K562 (cell line): ENCODE data around the gene DRAXIN. TPM values are rescaled to one million over a fixed set of nuclear protein-coding genes. Genes with fewer than 3 reads are reported as not detected.

Source experiments
- ARID2 ChIP-seq: fragments of 450-650 bp; IDR thresholded peaks from 2 replicates; pipeline ENCODE4 v1.6.1; 2017; ENCODE audit warnings: antibody characterized with exemption, mild to moderate bottlenecking
- DDX20 ChIP-seq: fragments of 450-650 bp; IDR thresholded peaks from 2 replicates; pipeline ENCODE4 v1.6.1; 2016; ENCODE audit warnings: missing genetic modification characterization, low read depth, mild to moderate bottlenecking, missing compliant biosample characterization, moderate library complexity
- DMBX1 ChIP-seq: fragments of 250-450 bp; sonication (Bioruptor Pico); IDR thresholded peaks from 2 replicates; pipeline ENCODE4 v1.8.0; 2022; ENCODE audit warnings: inconsistent platforms, mild to moderate bottlenecking, moderate library complexity, borderline replicate concordance
- HNRNPK ChIP-seq: fragments of 200-400 bp; formaldehyde crosslinking; IDR thresholded peaks from one replicate; pipeline ENCODE4 v1.6.1; 2018; ENCODE audit warnings: mild to moderate bottlenecking, low read depth, low read length; ENCODE audit not compliant: poor library complexity, severe bottlenecking
- MEF2D ChIP-seq: conservative IDR thresholded peaks from 2 replicates; pipeline ENCODE4 v1.6.1; 2016; ENCODE audit warnings: low read depth, missing genetic modification characterization, missing compliant biosample characterization
- RBM17 ChIP-seq: fragments of 200-400 bp; formaldehyde crosslinking; IDR thresholded peaks from 2 replicates; pipeline ENCODE4 v1.6.1; 2017; ENCODE audit warnings: low read depth, mild to moderate bottlenecking, low read length, borderline replicate concordance
- SETDB1 ChIP-seq: IDR thresholded peaks from one replicate; pipeline ENCODE4 v1.6.1; 2012; ENCODE audit warnings: low read length, control low read depth, inconsistent platforms
- SMARCA4 ChIP-seq: fragments of 450-650 bp; IDR thresholded peaks from 2 replicates; pipeline ENCODE4 v1.6.1; 2016
- polyA plus RNA-seq, 8 experiments: library from polyadenylated mRNA; depleted of rRNA in 4 of 8; stranded (reverse) in 5 of 8; unstranded in 3 of 8; fragments of >200 nt; fragmentation: Nextera tagmentation in 2 of 8; fragmentation: Illumina TruSeq in 1 of 8; extraction: Ambion mirVana in 2 of 8; extraction: Trizol in 1 of 8; gene quantifications; 2 replicates each; pipeline versions ENCODE4 v1.2.1 to v1.2.3, GENCODE V29; 2011 to 2014; ENCODE audit warnings: inconsistent platforms in 1 of 8, missing spikeins in 1 of 8
- total RNA-seq, 7 experiments: library from RNA; depleted of rRNA in 6 of 7; stranded (reverse); fragments of >200 nt in 6 of 7; fragmentation: Illumina TruSeq in 2 of 7; extraction: Trizol in 2 of 7; gene quantifications; 2 replicates each; pipeline versions ENCODE4 v1.2.1 to v1.2.3, GENCODE V29; 2011 to 2021; ENCODE audit warnings: low replicate concordance in 1 of 7
- TF ChIP-seq, protein P1 (sequence below): fragments of 250-450 bp; sonication (Bioruptor Pico); IDR thresholded peaks from 2 replicates; pipeline ENCODE4 v1.4.0; 2020; ENCODE audit warnings: mild to moderate bottlenecking, moderate library complexity
- TF ChIP-seq, protein P2 (sequence below): fragments of 450-650 bp; conservative IDR thresholded peaks from 2 replicates; pipeline ENCODE4 v1.6.1; 2016; ENCODE audit warnings: missing genetic modification characterization, low read depth, mild to moderate bottlenecking, missing compliant biosample characterization, moderate library complexity
- TF ChIP-seq, protein P3 (sequence below): fragments of 450-650 bp; IDR thresholded peaks from 2 replicates; pipeline ENCODE4 v1.6.1; 2016; ENCODE audit warnings: mild to moderate bottlenecking, moderate library complexity

DRAXIN gene
- total and polyA plus RNA-seq, 9 of the 15 experiments (the other 6 are each of a cell fraction or from before 2014, with no cell fraction given), result 0.01 to 0.04 (median 0.01) TPM; not detected in 6

DNA sequence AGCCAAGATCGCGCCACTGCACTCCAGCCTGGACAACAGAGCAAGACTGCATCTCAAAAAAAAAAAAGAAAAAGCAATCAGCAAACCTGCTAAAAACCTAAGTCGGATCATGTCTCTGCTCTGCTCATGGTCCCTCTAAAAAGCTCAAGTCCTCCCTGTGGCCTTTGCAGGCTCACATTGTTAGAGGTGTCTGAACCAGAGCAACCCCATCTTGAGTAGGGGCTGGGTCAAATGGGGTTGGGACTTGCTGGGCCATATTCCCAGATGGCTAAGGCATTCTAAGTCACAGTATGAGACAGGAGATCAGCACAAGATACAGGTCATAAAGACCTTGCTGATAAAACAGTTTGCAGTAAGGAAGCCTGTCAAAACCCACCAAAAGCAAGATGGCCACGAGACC lies 3.0 kb upstream of the DRAXIN start (continued):
- TF ChIP-seq RBM17 (no peak), ARID2 (no peak), HNRNPK (no peak), SETDB1 (no peak), MEF2D (tag) (peak; percentile 83), SMARCA4 (no peak), DMBX1 (peak; percentile 49; the same call in 1 of the 2 replicates), DDX20 (tag) (peak; percentile 74)
- TF ChIP-seq, protein P1, sequence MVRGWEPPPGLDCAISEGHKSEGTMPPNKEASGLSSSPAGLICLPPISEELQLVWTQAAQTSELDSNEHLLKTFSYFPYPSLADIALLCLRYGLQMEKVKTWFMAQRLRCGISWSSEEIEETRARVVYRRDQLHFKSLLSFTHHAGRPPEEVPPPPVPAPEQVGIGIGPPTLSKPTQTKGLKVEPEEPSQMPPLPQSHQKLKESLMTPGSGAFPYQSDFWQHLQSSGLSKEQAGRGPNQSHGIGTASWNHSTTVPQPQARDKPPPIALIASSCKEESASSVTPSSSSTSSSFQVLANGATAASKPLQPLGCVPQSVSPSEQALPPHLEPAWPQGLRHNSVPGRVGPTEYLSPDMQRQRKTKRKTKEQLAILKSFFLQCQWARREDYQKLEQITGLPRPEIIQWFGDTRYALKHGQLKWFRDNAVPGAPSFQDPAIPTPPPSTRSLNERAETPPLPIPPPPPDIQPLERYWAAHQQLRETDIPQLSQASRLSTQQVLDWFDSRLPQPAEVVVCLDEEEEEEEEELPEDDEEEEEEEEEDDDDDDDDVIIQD (CRISPR knock-in tag), result no peak
- TF ChIP-seq, protein P2, sequence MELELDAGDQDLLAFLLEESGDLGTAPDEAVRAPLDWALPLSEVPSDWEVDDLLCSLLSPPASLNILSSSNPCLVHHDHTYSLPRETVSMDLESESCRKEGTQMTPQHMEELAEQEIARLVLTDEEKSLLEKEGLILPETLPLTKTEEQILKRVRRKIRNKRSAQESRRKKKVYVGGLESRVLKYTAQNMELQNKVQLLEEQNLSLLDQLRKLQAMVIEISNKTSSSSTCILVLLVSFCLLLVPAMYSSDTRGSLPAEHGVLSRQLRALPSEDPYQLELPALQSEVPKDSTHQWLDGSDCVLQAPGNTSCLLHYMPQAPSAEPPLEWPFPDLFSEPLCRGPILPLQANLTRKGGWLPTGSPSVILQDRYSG (tag), result peak; percentile 92
- TF ChIP-seq, protein P3, sequence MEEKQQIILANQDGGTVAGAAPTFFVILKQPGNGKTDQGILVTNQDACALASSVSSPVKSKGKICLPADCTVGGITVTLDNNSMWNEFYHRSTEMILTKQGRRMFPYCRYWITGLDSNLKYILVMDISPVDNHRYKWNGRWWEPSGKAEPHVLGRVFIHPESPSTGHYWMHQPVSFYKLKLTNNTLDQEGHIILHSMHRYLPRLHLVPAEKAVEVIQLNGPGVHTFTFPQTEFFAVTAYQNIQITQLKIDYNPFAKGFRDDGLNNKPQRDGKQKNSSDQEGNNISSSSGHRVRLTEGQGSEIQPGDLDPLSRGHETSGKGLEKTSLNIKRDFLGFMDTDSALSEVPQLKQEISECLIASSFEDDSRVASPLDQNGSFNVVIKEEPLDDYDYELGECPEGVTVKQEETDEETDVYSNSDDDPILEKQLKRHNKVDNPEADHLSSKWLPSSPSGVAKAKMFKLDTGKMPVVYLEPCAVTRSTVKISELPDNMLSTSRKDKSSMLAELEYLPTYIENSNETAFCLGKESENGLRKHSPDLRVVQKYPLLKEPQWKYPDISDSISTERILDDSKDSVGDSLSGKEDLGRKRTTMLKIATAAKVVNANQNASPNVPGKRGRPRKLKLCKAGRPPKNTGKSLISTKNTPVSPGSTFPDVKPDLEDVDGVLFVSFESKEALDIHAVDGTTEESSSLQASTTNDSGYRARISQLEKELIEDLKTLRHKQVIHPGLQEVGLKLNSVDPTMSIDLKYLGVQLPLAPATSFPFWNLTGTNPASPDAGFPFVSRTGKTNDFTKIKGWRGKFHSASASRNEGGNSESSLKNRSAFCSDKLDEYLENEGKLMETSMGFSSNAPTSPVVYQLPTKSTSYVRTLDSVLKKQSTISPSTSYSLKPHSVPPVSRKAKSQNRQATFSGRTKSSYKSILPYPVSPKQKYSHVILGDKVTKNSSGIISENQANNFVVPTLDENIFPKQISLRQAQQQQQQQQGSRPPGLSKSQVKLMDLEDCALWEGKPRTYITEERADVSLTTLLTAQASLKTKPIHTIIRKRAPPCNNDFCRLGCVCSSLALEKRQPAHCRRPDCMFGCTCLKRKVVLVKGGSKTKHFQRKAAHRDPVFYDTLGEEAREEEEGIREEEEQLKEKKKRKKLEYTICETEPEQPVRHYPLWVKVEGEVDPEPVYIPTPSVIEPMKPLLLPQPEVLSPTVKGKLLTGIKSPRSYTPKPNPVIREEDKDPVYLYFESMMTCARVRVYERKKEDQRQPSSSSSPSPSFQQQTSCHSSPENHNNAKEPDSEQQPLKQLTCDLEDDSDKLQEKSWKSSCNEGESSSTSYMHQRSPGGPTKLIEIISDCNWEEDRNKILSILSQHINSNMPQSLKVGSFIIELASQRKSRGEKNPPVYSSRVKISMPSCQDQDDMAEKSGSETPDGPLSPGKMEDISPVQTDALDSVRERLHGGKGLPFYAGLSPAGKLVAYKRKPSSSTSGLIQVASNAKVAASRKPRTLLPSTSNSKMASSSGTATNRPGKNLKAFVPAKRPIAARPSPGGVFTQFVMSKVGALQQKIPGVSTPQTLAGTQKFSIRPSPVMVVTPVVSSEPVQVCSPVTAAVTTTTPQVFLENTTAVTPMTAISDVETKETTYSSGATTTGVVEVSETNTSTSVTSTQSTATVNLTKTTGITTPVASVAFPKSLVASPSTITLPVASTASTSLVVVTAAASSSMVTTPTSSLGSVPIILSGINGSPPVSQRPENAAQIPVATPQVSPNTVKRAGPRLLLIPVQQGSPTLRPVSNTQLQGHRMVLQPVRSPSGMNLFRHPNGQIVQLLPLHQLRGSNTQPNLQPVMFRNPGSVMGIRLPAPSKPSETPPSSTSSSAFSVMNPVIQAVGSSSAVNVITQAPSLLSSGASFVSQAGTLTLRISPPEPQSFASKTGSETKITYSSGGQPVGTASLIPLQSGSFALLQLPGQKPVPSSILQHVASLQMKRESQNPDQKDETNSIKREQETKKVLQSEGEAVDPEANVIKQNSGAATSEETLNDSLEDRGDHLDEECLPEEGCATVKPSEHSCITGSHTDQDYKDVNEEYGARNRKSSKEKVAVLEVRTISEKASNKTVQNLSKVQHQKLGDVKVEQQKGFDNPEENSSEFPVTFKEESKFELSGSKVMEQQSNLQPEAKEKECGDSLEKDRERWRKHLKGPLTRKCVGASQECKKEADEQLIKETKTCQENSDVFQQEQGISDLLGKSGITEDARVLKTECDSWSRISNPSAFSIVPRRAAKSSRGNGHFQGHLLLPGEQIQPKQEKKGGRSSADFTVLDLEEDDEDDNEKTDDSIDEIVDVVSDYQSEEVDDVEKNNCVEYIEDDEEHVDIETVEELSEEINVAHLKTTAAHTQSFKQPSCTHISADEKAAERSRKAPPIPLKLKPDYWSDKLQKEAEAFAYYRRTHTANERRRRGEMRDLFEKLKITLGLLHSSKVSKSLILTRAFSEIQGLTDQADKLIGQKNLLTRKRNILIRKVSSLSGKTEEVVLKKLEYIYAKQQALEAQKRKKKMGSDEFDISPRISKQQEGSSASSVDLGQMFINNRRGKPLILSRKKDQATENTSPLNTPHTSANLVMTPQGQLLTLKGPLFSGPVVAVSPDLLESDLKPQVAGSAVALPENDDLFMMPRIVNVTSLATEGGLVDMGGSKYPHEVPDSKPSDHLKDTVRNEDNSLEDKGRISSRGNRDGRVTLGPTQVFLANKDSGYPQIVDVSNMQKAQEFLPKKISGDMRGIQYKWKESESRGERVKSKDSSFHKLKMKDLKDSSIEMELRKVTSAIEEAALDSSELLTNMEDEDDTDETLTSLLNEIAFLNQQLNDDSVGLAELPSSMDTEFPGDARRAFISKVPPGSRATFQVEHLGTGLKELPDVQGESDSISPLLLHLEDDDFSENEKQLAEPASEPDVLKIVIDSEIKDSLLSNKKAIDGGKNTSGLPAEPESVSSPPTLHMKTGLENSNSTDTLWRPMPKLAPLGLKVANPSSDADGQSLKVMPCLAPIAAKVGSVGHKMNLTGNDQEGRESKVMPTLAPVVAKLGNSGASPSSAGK, result no peak
